Progenitor cell of endocrine pancreas (in vitro differentiated cells): Measurements from ENCODE around the gene SCYL1. TPM values are rescaled to one million over a fixed set of nuclear protein-coding genes. Genes with fewer than 3 reads are reported as not detected.

Experiments used
- DNase-seq: peaks from one replicate; pipeline ENCODE4 v3.0.0; 2021; ENCODE audit warnings: low spot score; ENCODE audit not compliant: unreplicated experiment
- H3K27ac Mint-ChIP-seq: 2 replicates; pipeline ENCODE4 v1.8.0; 2021; ENCODE audit warnings: mild to moderate bottlenecking, moderate library complexity, mixed read lengths
- H3K27me3 Mint-ChIP-seq: 2 replicates; pipeline ENCODE4 v1.8.0; 2021; ENCODE audit warnings: mixed read lengths
- H3K36me3 Mint-ChIP-seq: 2 replicates; pipeline ENCODE4 v1.8.0; 2022; ENCODE audit warnings: mixed read lengths; ENCODE audit not compliant: insufficient read depth
- H3K4me1 Mint-ChIP-seq: 2 replicates; pipeline ENCODE4 v1.8.0; 2021; ENCODE audit warnings: low read depth, mixed read lengths
- H3K4me3 Mint-ChIP-seq: 2 replicates; pipeline ENCODE4 v1.8.0; 2021; ENCODE audit warnings: low read depth, mild to moderate bottlenecking, moderate library complexity, mixed read lengths
- H3K9me3 Mint-ChIP-seq: 2 replicates; pipeline ENCODE4 v1.8.0; 2021; ENCODE audit warnings: low read depth, mixed read lengths
- CTCF ChIP-seq: fragments of 200-600 bp; sonication (generic); IDR thresholded peaks from one replicate; pipeline ENCODE4 v1.5.0; 2021; ENCODE audit warnings: antibody characterized with exemption, mild to moderate bottlenecking; ENCODE audit not compliant: unreplicated experiment
- total RNA-seq: library from RNA; stranded (reverse); gene quantifications from 2 replicates; pipeline ENCODE4 v1.2.1, GENCODE V29; 2021

The SCYL1 gene
- total RNA-seq, 1 donor from 2014 or later, result 61.4 TPM

DNA sequence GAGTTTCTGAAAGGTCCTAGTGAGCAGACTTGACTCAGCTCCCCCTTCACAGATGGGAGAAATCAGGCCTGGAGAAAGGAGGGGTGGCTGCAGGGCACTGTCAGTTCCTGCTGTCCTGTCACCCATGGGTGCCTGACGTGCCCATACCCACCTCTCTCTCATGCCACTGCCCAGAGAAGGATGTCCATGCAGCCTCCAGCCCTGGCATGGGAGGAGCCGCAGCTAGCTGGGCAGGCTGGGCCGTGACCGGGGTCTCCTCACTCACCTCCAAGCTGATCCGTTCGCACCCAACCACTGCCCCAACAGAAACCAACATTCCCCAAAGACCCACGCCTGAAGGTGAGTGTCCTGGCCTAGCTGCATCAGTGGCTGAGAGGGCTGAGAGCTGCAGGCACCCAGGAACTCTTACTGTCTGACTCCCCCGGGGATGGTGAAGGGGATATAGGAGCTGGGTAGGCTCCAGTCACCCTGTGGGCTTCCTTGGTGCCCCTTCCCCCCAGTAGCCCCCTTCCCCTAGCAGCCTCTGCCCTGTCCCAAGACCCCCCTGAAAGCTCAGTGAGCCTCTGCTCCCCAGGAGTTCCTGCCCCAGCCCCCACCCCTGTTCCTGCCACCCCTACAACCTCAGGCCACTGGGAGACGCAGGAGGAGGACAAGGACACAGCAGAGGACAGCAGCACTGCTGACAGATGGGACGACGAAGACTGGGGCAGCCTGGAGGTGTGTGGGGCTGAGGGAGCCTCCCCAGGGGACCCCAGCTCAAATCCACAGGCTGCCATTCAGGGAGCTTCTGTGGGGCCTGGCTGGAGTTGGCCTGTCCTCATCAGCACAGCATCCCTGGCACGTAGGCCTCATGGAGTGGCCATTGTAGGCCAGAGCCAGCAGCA, 11.8 kb downstream of the SCYL1 start:
- Mint-ChIP-seq H3K27ac (no peak overlapping the region), H3K36me3 (peaks cover 20% of the 10 kb centered on the region), H3K4me1 (peaks cover 2% of the 10 kb centered on the region), H3K4me3 (no peak overlapping the region), H3K9me3 (no peaks in the 10 kb centered on the region), H3K27me3 (peaks cover 28% of the 10 kb centered on the region)
- no peak for DNase-seq
- TF ChIP-seq CTCF, result no peak

DNA sequence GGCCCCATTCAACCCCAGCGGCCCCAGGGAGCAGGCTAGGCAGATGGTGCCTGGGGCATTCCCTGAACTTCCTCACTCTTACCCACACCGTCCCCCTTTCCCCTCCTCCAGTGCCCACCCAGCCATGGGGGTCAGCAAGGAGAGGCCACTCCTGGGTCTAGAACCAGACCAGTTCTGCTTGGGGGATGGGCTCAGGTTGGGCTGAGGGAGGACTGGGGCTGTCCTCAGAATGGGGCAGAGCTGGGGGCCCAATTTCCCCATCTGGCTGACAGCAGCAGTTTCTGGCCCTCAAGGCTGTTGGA, 12.4 kb downstream of the SCYL1 start:
- peaks cover 32% of the 10 kb centered on the region for H3K27me3 Mint-ChIP-seq
- H3K4me1 Mint-ChIP-seq, result peaks cover 2% of the 10 kb centered on the region
- no peak for TF ChIP-seq CTCF
- no peak overlapping the region for H3K27ac Mint-ChIP-seq
- H3K9me3 Mint-ChIP-seq, result no peaks in the 10 kb centered on the region
- peaks cover 20% of the 10 kb centered on the region for H3K36me3 Mint-ChIP-seq
- no peak for DNase-seq
- no peak overlapping the region for H3K4me3 Mint-ChIP-seq

DNA sequence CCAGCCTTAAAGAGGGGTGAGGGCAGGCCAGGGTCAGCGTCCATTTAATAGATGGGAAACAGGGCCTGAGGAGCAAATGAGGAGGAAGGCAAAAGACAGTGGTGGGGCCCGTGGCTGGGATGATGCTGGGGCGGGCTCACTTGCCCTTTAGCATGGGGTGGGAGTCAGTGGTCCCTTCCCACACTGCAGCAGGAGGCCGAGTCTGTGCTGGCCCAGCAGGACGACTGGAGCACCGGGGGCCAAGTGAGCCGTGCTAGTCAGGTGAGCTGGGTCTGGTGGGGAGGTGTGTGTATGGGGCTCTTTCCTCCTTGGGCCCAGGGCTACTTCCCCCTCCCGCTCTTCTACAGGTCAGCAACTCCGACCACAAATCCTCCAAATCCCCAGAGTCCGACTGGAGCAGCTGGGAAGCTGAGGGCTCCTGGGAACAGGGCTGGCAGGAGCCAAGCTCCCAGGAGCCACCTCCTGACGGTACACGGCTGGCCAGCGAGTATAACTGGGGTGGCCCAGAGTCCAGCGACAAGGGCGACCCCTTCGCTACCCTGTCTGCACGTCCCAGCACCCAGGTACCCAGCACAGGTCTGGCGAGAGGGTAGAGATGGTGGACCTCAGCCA, 12.8 kb downstream of the SCYL1 start:
- no peak for TF ChIP-seq CTCF
- H3K4me1 Mint-ChIP-seq, result peaks cover 2% of the 10 kb centered on the region
- peaks cover 34% of the 10 kb centered on the region for H3K27me3 Mint-ChIP-seq
- H3K36me3 Mint-ChIP-seq, result peaks cover 22% of the 10 kb centered on the region
- H3K9me3 Mint-ChIP-seq, result no peaks in the 10 kb centered on the region
- H3K27ac Mint-ChIP-seq, result no peak overlapping the region
- no peak for DNase-seq
- H3K4me3 Mint-ChIP-seq, result no peak overlapping the region

DNA sequence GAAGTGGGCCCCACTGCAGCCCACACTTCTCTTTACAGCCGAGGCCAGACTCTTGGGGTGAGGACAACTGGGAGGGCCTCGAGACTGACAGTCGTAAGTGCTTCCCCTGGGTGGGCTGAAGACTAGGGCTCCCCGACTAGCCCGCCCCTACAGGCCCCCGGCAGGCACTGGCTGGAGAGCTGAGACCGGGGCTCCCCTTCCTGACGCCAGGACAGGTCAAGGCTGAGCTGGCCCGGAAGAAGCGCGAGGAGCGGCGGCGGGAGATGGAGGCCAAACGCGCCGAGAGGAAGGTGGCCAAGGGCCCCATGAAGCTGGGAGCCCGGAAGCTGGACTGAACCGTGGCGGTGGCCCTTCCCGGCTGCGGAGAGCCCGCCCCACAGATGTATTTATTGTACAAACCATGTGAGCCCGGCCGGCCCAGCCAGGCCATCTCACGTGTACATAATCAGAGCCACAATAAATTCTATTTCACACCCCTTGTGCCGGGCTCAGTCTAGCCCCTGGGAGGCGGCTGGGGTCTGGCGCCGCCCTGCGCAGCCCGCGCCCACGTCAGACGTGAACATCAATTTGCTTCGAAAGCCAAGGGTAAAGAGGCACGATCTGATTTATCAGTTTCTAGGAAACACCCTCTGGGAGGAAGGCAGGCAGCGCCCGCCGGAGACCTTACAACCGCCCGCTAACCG, 13.5 kb downstream of the SCYL1 start:
- no peak for DNase-seq
- no peak overlapping the region for H3K4me3 Mint-ChIP-seq
- peaks cover 2% of the 10 kb centered on the region for H3K4me1 Mint-ChIP-seq
- H3K36me3 Mint-ChIP-seq, result peaks cover 22% of the 10 kb centered on the region
- H3K9me3 Mint-ChIP-seq, result no peaks in the 10 kb centered on the region
- no peak for TF ChIP-seq CTCF
- H3K27me3 Mint-ChIP-seq, result peaks cover 37% of the 10 kb centered on the region
- H3K27ac Mint-ChIP-seq, result no peak overlapping the region

- Mint-ChIP-seq H3K27ac (peak overlapping the region; percentile 67), H3K4me1 (peaks cover 2% of the 10 kb centered on the region), H3K4me3 (no peak overlapping the region), H3K27me3 (peaks cover 41% of the 10 kb centered on the region), H3K36me3 (peaks cover 24% of the 10 kb centered on the region), H3K9me3 (no peaks in the 10 kb centered on the region)
- no peak for TF ChIP-seq CTCF
- no peak for DNase-seq
Observed at GRCh38 chr11:65538915-65539743, 14.2 kb downstream of the SCYL1 start.
